ENCODE data around the gene CDK4. TPM values are rescaled to one million over a fixed set of nuclear protein-coding genes. Genes with fewer than 3 reads are reported as not detected.
A peak's percentile ranks its signal among the peaks of the same experiment; 100 is the strongest.

Gene CDK4
- total RNA-seq, 1 experiment from 2014 or later, result 210 TPM

- Histone ChIP-seq H3K4me1 (peaks cover 12% of the 10 kb centered on the region), H3K36me3 (ENCODE audit: control insufficient read depth, insufficient read depth, low read length) (no peaks in the 10 kb centered on the region), H3K27me3 (replicated peaks; ENCODE audit: control insufficient read depth, insufficient read depth, low read length) (peaks cover 7% of the 10 kb centered on the region), H3K4me3 (ENCODE audit: low read depth, low read length) (peak overlapping the region; percentile 33), H3K9me3 (no peaks in the 10 kb centered on the region)
- peak overlapping the region; percentile 68 for H3K4me3 Mint-ChIP-seq (ENCODE audit: unreplicated experiment)
- DNase-seq, result peak in 1 of 2 experiments; percentile 33
- no peak overlapping the region for H3K27ac Mint-ChIP-seq (ENCODE audit: unreplicated experiment)
- ChIA-PET CTCF (interaction anchor here (1.0 to 3.8 kb wide), 2 partner anchors 11 to 279 kb away, joined by 3 to 32 read pairs; no protein-coding TSS in a partner anchor), POLR2A (no interaction called here)
- H3K9me3 Mint-ChIP-seq (ENCODE audit: unreplicated experiment), result no peaks in the 10 kb centered on the region
- no TSS peak for BruUV-seq (replicated peaks)
- intact Hi-C loops (cut with micrococcal nuclease; ENCODE audit: unreplicated experiment), result loop anchor here (5.0 kb wide), 2 partner anchors 45 to 280 kb away; partner anchors contain the start of genes GLI1, INHBE and OS9
- TF ChIP-seq, protein P1, sequence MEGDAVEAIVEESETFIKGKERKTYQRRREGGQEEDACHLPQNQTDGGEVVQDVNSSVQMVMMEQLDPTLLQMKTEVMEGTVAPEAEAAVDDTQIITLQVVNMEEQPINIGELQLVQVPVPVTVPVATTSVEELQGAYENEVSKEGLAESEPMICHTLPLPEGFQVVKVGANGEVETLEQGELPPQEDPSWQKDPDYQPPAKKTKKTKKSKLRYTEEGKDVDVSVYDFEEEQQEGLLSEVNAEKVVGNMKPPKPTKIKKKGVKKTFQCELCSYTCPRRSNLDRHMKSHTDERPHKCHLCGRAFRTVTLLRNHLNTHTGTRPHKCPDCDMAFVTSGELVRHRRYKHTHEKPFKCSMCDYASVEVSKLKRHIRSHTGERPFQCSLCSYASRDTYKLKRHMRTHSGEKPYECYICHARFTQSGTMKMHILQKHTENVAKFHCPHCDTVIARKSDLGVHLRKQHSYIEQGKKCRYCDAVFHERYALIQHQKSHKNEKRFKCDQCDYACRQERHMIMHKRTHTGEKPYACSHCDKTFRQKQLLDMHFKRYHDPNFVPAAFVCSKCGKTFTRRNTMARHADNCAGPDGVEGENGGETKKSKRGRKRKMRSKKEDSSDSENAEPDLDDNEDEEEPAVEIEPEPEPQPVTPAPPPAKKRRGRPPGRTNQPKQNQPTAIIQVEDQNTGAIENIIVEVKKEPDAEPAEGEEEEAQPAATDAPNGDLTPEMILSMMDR (IDR thresholded peaks at IDR 0.05; ENCODE audit: insufficient read depth in 1 of 2, low read depth in 1 of 2, low read length in 1 of 2, severe bottlenecking in 1 of 2, unreplicated experiment in 1 of 2), result peak in 1 of 2 experiments; percentile 19
- H3K4me1 Mint-ChIP-seq (ENCODE audit: low read depth, unreplicated experiment), result peaks cover 17% of the 10 kb centered on the region
- H3K36me3 Mint-ChIP-seq (ENCODE audit: insufficient read depth, unreplicated experiment), result no peaks in the 10 kb centered on the region
- H3K27me3 Mint-ChIP-seq (ENCODE audit: insufficient read depth, unreplicated experiment), result peaks cover 31% of the 10 kb centered on the region
Measured at GRCh38 chr12:57737467-57738460, 14.3 kb downstream of the CDK4 start.

DNA sequence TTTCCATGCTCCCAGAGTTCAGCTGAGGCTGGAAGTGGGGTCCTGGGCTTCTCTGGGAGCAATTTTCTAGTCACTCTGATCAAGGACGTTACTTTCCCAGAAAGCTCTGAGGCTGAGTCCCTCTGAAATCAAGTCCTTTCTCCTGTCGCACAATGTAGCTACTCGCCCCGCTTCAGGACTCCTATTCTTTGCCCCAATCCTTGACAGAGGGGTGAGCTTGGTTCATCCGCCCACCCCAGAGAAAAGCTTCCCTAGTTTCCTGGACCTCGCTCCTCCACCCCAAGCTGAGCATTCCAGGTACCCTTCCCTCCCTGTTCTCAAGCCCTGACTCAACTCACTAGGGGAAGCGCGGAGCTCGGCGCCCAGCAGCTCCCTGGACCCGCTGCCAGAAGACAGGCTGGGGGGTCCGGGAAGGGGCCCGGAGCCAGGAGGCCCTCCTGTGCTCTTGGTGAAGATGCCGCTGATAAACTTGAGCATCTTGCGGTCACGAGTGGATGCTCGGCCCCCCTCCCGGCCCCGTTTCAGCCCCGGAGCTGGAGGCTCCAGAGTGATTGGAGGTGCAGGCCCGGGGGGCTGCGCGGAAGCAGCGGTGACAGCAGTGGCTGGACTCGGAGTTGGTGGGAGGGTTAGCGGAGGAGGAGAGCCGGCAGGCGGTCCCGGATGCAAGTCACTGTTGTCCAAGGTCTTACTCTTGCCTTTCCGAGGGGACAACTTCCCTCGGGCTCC, 15.2 kb downstream of the CDK4 start:
- intact Hi-C loops (cut with micrococcal nuclease; ENCODE audit: unreplicated experiment), result loop anchor here (1.0 to 5.0 kb wide), 4 partner anchors 11 to 280 kb away; partner anchors contain the start of genes GLI1, INHBE and OS9
- no peak overlapping the region for H3K27ac Mint-ChIP-seq (ENCODE audit: unreplicated experiment)
- Histone ChIP-seq H3K4me1 (peaks cover 12% of the 10 kb centered on the region), H3K27me3 (replicated peaks; ENCODE audit: control insufficient read depth, insufficient read depth, low read length) (peaks cover 7% of the 10 kb centered on the region), H3K9me3 (no peaks in the 10 kb centered on the region), H3K4me3 (ENCODE audit: low read depth, low read length) (no peak overlapping the region; the same call in none of the 2 replicates), H3K36me3 (ENCODE audit: control insufficient read depth, insufficient read depth, low read length) (no peaks in the 10 kb centered on the region)
- no peaks in the 10 kb centered on the region for H3K9me3 Mint-ChIP-seq (ENCODE audit: unreplicated experiment)
- TF ChIP-seq, protein P1 (IDR thresholded peaks at IDR 0.05; ENCODE audit: insufficient read depth in 1 of 2, low read depth in 1 of 2, low read length in 1 of 2, severe bottlenecking in 1 of 2, unreplicated experiment in 1 of 2), result no peak
- no TSS peak for BruUV-seq (replicated peaks)
- DNase-seq, result no peak
- peaks cover 31% of the 10 kb centered on the region for H3K27me3 Mint-ChIP-seq (ENCODE audit: insufficient read depth, unreplicated experiment)
- no peaks in the 10 kb centered on the region for H3K36me3 Mint-ChIP-seq (ENCODE audit: insufficient read depth, unreplicated experiment)
- peak overlapping the region; percentile 68 for H3K4me3 Mint-ChIP-seq (ENCODE audit: unreplicated experiment)
- peaks cover 17% of the 10 kb centered on the region for H3K4me1 Mint-ChIP-seq (ENCODE audit: low read depth, unreplicated experiment)
- POLR2A ChIA-PET, result no interaction called here
- CTCF ChIA-PET, result interaction anchor here (0.6 to 3.8 kb wide), 6 partner anchors 8 to 494 kb away, joined by 3 to 32 read pairs (median 4); partner anchors contain the start of genes PIP4K2C and TSPAN31
